GM21367 (cell line): ENCODE results near the gene SLC35D2.
"Not testable (repeated sequence)": the region's sequence is repeated elsewhere in the genome, so short reads cannot be mapped to it uniquely, and the experiment has no call there.

Experiments used
- ATAC-seq: cut with Tn5 transposase; IDR thresholded peaks from one replicate; pipeline ENCODE4 v1.9.1; 2021; ENCODE audit not compliant: unreplicated experiment

SLC35D2 gene

DNA sequence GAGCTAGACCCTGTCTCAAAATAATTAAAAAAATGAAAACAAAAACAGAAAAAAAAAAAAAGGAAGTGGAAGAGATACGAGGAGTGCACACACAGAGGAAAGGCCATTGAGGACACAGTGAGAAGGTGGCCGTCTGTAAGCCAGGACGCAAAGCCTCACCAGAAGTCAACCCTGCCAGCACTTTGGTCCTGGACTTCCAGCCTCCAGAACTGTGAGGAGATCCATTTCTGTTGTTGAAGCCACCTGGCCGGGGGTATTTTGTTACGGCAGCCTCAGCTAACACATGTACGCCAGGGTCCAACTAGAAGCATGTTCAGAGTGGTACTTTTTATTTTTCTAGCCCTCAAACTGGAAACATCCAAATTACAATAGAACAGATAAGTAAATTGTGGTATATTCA lies 21.8 kb downstream of the SLC35D2 start:
- ATAC-seq: no peak

DNA sequence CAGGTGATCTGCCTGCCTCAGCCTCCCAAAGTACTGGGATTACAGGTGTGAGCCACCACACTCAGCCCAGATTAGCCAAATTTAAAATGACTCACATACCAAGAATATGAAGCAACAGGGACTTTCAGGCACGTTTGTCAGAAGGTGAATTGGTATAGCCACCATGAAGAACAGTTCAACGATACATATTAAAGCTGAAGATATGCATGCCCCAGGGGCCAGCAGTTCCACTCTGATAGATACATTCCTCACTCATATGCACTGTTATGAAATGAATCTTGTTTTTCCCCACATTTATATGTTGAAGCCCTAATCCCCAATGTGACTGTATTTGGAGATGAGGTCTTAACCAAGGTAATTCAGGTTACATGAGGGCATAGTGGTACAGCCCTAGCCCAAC lies 22.5 kb downstream of the SLC35D2 start:
- no peak for ATAC-seq

DNA sequence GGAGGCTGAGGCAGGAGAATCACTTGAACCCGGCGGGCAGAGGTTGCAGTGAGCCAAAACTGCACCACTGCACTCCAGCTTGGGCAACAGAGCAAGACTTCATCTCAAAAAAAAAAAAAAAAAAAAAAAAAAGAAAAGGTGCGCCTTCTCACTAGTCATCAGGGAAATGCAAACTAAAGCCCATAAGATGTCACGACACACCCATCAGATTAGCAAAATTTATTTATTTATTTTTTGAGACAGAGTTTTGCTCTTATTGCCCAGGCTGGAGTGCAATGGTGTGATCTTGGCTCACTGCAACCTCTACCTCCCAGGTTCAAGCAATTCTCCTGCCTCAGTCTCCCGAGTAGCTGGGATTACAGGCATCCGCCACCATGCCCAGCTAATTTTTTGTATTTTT lies 23.0 kb downstream of the SLC35D2 start:
- ATAC-seq: not testable (repeated sequence)

DNA sequence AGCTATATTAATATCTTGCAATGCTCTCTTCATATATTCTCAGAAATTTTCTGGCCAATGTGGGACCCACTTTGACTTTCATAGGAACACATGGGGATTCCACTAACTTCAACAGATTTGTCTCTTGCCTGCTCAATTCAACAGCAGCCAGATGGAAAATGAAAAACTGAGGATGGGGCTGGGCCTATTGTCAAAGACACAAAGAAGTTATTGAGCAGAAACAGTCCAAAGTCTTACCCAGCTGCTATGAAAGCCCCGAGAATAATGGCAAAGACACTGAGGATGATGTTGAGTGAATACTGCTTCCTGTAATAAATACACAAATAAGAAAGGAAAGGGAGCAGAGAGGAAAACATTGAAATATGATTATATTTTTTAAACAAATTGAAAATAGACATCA lies 32.6 kb downstream of the SLC35D2 start:
- ATAC-seq: no peak

DNA sequence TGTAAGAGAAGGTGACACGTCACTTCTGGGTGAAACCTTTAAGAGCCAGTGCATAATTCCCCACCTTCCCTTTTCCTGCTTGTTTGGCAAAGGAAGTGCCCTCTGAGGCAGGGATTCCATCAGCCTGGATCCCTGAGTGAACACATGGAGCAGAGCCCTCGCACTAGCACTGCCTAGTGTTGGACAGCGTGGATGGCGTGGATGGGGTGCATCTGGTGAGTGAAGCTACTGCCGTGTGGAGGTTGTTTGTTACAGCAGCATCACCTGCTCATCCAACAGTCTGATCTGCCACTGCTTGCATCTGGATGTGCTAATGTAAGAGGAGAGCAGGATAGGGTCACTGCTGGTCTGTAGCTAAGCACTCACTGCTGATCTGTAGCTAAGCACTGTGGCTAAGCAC lies 35.2 kb downstream of the SLC35D2 start:
- no peak for ATAC-seq

DNA sequence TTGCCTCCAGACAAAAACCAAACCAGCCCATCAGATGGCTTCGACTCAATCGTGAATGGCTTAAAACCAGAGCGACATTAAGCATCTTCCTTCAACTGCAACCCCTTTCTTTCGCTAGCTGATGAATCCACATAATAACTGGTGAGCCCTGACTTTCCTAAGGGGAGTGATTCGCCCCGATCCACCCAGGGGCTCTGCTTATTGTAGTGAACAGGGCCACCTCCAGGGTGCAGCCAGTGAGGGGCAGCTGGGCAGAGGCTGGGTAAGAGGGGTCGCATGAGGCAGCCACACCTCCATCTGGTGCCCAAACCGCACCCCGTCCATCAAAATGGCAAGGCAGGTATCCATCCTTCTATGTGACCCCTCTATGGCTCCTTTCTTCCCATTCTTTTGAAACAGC lies 38.0 kb downstream of the SLC35D2 start:
- no peak for ATAC-seq

DNA sequence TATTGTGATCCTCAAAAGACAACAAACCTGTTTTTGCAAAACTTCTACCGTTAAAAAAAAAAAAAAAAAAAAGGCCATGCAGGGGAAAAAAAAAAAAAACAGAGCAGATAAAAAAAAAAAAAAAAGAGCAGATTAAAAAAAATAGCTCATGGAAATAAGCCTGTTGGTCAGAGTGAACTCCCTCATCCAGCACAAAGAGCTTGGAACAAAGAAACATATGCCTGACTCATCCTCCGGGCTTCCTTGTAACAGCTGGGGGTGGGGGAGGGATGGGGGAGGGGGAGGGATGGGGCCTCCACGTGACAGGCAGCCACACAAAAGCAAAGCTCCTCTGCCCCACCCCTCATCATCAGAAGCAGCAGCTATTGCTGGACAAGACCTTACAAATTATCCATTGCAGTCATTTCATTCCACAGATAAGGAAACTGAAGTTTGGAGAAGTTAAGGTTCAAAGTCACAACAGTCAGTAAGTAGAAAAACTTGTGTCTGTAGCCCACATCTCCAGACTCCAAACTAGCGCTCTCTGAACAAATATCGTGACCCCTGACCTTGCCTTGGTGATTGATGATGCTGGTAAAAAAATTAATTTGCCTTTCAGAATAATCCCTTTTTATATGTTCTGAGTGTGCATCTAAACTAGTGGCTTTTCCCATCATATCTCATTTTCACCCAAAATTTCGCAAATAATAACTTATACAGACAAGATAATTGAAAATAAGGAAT lies 38.9 kb downstream of the SLC35D2 start:
- ATAC-seq: no peak

DNA sequence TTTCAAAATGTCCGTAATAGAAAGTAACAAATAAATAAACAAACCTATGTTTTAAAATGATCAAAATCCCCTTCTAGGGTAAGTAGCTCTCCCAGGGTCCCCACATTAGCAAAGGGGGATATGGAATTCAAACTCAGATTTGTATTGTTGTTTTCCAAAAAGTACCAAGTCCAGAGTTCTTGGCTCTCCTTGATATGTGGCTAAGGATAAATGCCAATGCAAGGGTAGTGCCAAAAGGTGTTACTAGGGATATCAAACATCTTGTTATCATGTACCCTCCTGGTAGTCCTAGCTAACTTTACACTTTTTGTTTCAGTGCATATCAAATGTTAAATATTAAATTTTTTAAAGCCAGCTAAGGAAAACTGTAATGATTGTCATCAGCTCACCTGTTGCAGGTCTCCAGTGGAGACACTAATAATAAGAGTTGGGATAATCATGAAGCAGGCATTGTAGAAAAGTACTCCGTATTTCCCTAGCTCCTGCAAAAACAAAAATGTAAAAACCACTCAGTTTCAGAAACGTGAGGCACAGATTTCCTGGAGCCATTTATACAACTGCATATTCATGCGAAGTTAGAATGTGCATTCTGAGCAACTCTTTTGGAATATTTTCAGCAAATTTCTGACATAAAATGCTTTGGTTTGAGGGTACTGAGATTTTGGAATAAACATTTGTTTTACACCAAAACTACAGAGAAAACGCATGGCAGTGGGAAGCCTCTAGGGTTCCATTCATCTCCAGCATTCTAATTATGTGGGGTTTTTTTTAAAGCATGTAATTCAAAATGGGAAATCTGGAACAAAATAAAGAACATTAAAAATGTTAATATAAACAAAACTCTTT lies 39.8 kb downstream of the SLC35D2 start:
- no peak for ATAC-seq

DNA sequence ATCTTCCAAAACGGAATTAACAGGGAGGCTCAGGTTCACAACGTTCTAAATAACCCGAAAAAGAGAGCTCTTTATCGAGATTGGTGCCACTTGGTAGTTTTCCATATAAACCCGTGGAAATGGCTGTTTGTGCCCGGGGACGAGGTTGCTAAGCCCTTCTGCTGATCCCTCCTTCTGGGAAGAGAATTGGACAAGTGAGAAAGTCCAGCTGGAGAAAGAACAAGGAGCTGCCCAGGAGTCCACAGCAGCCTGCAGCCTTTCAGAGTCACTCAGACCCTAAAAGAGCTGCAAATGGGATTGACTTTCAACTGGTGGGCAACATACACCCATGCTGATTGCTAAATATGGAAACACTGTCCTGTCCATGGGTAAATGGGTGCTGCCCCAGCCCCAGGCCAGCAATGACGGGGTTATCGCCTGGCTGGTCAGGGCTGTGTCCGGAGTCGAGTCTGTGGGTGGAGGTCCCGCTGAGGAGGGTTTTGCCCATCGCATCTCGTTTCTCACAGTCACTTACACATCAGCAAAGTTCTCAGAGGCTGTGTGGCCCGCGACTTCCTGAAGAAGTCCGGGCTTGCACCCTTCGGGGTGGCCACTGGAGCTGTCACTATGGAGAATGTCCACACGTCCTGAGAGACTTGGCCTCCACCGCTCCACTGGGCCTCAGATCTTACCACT lies 40.8 kb downstream of the SLC35D2 start:
- ATAC-seq: no peak

DNA sequence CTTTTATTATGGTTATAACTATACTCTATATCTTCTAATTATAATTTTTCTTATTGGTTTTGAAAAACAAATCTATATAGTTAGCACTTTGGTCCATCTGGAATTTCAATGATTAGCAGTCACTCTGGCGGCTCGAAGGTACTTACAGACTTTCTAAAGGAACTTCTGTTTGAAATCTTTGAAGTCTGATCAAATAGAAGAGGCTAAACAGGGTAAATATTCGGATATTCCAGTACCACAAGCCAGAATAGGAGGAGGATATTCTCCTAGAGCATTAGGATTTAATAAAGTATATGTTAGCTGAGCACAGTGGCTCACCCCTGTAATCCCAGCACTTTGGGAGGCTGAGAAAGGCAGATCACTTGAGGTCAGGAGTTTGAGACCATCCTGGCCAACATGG lies 42.8 kb downstream of the SLC35D2 start:
- ATAC-seq: no peak

DNA sequence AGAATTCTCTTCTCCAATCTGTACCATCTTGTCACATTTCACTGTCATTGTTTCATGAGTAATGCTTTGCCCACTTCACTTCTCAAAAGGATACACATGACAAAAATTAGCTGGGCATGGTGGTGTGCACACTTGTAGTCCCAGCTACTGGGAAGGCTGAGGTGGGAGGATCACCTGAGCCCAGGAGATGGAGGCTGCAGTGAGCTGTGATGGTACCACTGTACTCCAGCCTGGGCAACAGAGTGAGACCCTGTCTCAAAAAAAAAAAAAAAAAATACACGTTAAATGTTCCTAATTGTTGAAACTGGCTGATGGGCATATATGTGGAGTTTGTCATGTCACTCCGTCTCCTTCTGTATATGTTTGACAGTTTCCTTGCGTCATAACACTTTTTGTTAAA lies 45.2 kb downstream of the SLC35D2 start:
- no peak for ATAC-seq

DNA sequence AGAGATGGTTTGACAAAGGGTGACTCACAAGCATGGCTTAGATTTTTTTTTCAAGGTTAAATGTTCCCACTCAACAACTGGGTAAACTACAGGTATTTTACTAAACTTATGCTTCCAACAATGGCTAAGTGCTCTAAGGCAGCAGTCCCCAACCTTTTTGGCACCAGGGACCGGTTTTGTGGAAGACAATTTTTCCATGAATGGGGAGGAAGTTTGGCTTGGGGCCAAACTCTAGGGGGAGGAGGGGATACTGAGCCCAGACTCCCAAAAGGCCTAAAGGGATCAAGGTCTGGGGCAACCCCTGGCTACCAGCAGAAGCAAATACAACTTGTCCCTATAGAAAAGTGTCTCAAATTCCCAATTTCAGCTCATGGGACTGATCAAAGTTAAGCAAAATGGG lies 49.6 kb downstream of the SLC35D2 start:
- no peak for ATAC-seq

DNA sequence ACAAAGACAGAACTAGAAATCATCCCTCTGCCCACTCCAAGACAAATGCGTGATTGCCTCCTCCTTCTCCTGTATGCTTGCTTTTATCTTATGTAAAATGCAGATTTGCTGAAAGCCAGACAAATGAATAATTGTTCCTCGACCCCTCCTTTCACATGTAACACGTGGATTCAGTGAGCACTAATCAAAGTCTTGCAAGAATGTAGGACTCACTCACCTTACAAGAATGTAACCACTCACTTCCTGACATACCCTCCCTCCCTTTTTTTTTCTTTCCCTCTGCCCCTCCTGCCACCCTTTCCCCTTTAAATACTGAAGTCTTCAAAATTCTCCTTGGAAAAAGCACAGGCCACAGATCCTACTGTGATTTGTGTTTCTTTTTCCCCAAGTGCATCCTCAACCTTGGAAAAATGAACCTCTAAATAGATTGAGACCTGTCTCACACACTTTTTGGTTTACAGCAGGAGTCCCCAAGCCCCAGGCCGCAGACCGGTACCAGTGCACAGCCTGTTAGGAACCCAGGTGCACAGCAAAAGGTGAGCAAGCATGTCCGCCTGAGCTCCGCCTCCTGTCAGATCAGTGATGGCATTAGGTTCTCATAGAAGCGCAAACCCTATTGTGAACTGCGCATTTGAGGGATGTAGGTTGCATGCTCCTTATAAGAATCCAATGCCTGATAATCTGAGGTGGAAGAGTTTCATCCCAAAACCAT lies 52.1 kb downstream of the SLC35D2 start:
- ATAC-seq: no peak

DNA sequence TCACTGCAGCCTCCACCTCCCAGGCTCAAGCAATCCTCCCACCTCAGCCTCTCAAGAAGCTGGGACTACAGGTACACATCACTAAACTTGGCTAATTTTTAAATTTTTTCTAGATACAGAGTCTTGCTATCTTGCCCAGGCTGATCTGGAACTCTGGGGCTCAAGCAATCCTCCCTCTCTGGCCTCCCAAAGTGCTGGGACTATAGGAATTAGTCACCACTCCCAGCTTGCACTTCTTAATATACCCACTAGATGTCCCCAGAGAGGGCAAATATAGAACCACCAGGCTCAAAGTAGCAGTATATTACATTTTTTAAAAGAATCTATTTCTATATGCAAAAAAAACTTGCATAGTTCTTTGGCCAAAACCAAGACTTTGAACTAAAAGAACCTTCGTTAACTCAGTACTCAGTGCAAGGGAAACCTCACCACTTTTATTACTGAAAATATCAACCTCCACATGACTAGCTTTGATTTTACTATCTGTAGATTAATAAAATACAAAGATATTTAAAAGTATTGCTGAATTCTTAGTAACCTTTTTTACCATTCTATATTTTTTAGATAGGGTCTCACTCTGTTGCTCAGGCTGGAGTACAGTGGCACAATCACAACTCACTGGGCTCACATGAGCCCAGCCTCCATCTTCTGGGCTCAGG lies 55.7 kb downstream of the SLC35D2 start:
- ATAC-seq: no peak

DNA sequence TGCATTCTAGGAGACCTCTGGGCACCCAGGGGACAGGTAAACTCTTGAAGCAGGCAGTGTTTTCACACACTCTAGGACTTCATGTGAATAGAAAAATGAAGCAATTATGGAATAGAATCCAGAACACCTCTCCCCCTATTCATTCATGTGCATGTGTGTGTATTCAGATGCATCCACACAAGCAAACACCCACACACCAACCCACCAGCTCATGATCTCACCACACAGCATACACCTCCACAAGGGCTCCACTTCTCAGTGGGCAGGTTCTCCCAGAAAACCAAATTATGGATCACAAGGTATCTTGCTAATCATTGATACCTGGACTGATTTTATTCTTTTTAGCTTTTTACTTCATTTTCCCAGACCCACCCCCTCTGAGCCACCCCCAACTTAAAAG lies 60.3 kb downstream of the SLC35D2 start:
- ATAC-seq: no peak

DNA sequence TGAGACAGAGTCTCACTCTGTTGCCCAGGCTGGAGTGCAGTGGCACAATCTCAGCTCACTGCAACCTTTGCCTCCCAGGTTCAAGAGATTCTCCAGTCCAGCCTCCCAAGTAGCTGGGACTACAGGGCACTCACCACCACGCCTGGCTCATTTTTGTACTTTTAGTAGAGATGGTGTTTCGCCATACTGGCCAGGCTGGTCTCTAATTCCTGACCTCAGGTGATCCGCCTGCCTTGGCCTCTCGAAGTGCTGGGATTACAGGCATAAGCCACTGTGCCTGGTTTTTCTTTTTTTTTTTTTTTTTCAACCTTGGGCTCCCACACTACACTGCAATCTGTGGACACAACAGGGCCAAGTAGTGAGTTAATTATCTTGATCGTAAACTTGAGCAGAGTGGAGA lies 60.8 kb downstream of the SLC35D2 start:
- ATAC-seq: not testable (repeated sequence)

DNA sequence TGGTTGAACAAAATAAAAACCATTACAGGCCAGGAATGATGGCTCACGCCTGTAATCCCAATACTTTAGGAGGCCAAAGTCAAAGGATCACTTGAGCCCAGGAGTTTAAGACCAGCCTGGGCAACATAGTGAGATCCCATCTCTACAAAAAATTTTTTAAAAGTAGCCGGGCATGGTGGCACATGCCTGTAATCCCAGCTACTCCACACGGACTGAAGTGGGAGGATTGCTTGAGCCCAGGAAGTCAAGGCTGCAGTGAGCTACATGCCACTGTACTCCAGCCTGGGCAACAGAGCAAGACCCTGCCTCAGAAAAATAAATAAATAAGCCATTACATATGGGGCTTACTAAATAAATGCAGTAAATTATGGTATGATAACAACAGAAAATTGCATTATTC lies 61.3 kb downstream of the SLC35D2 start:
- not testable (repeated sequence) for ATAC-seq

DNA sequence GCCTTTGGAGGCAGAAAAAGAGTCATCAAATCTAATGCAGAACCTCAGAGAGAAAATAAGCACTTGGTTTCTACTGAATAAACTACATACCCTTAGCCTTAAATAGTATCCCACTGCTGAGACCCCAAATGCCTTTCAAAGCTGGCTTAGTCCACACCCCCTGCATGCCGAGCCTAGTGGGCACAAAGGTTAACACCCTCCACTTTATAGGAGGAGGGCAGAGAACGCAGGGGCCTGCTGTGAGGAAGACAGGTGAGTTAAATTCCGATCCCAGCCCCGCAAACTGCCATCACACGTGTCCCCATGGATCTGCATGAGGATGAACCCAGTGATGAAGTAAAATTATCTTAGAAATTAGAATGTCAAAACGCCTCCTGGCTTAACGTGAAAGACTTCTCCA lies 62.0 kb downstream of the SLC35D2 start:
- ATAC-seq: no peak

DNA sequence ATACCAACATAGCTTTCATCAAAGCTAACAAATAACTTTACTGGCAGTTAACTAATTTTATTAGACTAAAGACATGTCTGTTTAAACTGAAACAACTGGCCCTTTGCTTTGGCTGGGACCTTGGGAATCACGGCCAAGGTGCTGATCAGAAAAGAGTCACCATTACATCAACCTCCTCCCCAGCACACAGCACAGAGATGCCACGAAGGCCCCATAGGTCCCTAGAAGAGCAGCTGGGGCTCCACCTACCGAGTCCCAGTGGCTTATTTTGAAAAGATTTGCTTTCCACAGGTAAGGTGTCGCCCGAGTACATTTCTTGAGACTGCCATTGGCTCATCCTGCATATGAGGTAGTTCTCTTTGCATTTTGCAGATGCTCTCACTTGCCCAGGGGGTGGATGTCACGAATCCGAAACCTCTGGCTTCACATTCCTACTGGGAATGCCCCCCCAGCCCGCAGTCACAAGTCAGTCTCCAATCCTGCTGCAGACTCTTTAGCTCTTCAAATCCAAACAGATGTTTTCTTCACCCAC lies 62.7 kb downstream of the SLC35D2 start:
- no peak for ATAC-seq

DNA sequence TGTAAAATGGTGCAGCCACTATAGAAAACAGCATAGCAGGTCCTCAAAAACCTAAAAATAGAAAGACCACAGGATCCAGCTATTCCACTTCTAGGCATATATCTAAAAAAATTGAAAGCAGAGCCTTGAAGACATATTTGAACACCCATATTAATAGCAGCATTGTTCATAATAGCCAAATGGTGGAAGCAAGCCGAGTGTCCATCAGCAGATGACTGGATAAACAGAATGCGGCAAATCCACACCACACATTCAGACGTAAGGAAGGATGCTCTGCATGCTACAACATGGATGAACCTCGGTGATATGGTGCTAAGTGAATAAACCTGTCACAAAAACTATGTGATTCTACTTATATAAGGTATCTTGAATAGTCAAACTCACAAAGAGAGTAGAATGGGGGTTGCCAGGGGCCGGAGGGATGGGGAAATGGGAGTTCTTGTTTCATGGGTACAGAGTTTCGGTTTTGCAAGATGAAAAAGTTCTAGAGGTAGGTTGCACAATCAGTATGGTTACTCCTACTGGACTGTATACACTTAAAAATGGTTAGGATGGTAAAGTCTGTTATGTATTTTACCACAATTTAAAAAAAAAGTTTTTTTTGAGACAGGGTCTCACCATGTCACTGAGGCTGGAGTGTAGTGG lies 64.5 kb downstream of the SLC35D2 start:
- ATAC-seq: no peak
